Choroid plexus epithelial cell (primary cell): ENCODE results near the gene TMC1.

Experiments used
- DNase-seq: peaks from one replicate; pipeline ENCODE4 v3.0.0-alpha.2; 2010; ENCODE audit warnings: low read depth
- H3K4me3 ChIP-seq: 2 replicates; pipeline ENCODE4 v1.5.1; 2011; ENCODE audit warnings: low read depth, mild to moderate bottlenecking, control low read depth, low read length, moderate library complexity
- CTCF ChIP-seq: conservative IDR thresholded peaks from 2 replicates; pipeline ENCODE4 v1.5.1; 2011; ENCODE audit warnings: low read depth, mild to moderate bottlenecking, control low read depth, inconsistent platforms, low read length, moderate library complexity

TMC1 gene

DNA sequence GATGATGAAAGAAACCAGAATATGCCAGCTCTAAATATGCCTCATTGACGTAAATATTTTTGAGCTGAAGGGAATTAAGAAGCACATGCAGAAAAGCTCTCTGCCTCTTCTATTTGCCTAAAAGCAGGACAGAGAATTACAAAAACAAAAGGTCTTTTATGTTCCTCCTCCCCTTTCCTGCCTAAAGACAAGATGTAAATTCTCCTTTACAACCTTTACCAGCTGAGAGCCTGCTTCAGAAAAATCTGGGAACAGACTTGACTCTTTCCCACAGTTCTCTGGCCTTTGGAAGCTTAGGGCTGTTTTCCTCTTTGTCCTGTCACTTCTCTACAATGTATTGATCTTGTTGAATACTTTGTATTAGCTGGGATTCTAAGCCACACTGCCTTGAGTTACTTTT lies 199.7 kb downstream of the TMC1 start:
- TF ChIP-seq CTCF, result no peak
- H3K4me3 ChIP-seq, result no peak overlapping the region
- DNase-seq, result no peak

DNA sequence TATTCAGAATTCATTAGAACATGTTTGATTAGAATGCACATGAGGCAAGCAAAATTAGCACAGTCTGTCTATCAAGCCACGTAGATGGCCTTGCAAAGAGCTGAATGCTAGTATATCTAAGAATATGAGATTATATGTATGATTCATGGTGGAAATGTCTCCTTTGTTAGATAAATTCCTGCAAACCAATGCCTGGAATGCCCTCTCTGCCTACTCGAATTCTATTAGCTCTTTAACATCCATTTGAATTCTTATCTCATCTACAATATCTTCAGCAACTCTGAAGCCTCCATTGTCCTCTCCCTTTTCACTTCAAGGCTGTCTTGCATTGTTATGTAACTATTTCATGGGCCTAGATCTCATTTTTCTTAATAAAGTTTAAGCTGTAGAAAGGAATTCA lies 205.5 kb downstream of the TMC1 start:
- no peak for DNase-seq
- TF ChIP-seq CTCF, result no peak
- H3K4me3 ChIP-seq, result no peak overlapping the region

- DNase-seq, result peak; percentile 8
- no peak overlapping the region for H3K4me3 ChIP-seq
- no peak for TF ChIP-seq CTCF
Measured at GRCh38 chr9:72728031-72728770, 206.8 kb downstream of the TMC1 start.

GRCh38 chr9:72733895-72734294 lies 212.5 kb downstream of the TMC1 start:
- no peak for TF ChIP-seq CTCF
- no peak overlapping the region for H3K4me3 ChIP-seq
- no peak for DNase-seq

DNA sequence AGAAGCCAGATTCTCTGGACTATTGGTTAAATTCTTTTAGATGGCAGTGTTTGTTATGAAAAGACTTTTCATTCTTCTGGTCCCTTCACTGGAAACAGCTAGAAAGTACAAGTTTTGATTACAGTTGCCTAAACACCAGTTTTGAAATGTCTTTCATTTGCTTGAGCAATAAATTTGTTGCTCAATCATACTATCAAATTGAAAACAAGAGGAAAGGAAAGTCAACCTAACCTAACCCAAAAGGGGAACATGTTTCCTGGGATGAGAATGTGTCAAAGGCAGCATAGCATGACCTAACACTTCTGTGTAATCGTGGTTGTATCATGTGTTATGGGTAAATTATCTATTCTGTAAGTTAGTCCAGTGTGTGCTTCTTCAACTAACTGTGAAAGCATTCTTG lies 213.2 kb downstream of the TMC1 start:
- DNase-seq, result no peak
- H3K4me3 ChIP-seq, result no peak overlapping the region
- no peak for TF ChIP-seq CTCF

DNA sequence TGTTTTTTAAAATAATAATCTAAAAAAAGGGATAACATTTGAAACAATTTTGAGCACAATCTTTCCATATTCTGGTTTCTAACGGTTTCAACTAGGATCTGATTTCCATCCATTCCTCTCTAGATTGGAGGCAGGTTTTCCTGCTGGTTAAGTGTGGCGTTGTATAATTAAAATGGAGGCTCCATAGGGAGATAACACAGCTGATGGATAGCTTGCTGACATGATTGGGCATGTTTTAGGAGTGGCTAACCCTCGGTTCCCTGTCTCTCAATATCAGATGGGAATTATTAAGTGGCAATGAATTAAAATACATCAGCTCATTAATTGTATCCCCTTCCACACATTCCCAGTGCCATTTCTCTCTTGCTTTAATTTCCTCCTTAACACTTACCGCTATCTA lies 222.4 kb downstream of the TMC1 start:
- DNase-seq, result no peak
- TF ChIP-seq CTCF, result no peak

GRCh38 chr9:72749276-72749675 lies 227.9 kb downstream of the TMC1 start:
- no peak for DNase-seq
- TF ChIP-seq CTCF, result no peak
- H3K4me3 ChIP-seq, result no peak overlapping the region

More for the DNA sequence above, 222.4 kb downstream of the TMC1 start:
- no peak overlapping the region for H3K4me3 ChIP-seq
